Tibial artery (tissue), 4 donors: ENCODE measurements around the gene PTCH1.

Experiments
- DNase-seq, 2 donors: peaks; one replicate each; pipeline ENCODE4 v3.0.0-alpha.2; 2019
- H3K27ac ChIP-seq, 2 donors: fragments of 200-600 bp; sonication (generic) in 1 of 2; 1 replicate in 1 of 2; 2 replicates in 1 of 2; pipeline ENCODE4 v1.5.1; 2018 to 2019; ENCODE audit warnings: mild to moderate bottlenecking in 1 of 2
- H3K27me3 ChIP-seq, 2 donors: fragments of 200-600 bp; sonication (generic) in 1 of 2; one replicate each; pipeline versions ENCODE4 v1.5.1 to v1.6.0; 2016 to 2019
- H3K36me3 ChIP-seq, 3 donors: fragments of 200-600 bp; sonication (generic) in 2 of 3; one replicate each; pipeline ENCODE4 v1.5.1; 2016 to 2019; ENCODE audit warnings: mild to moderate bottlenecking in 2 of 3
- H3K4me1 ChIP-seq, 4 donors: fragments of 200-600 bp; sonication (generic) in 2 of 4; 1 replicate in 3 of 4; 2 replicates in 1 of 4; pipeline ENCODE4 v1.5.1; 2016 to 2019
- H3K4me3 ChIP-seq, 2 donors: fragments of 200-600 bp; sonication (generic) in 1 of 2; 1 replicate in 1 of 2; 2 replicates in 1 of 2; pipeline ENCODE4 v1.5.1; 2018 to 2019; ENCODE audit warnings: mild to moderate bottlenecking in 2 of 2
- H3K9me3 ChIP-seq, 3 donors: fragments of 200-600 bp; sonication (generic) in 1 of 3; one replicate each; pipeline ENCODE4 v1.5.1; 2016 to 2019
- intact Hi-C: fragments of 100-400 bp; cut with DNase I; formaldehyde crosslinking; loops from one replicate; pipeline ENCODE4 v1.15.0; 2023; ENCODE audit warnings: low total_unique reads
- TF ChIP-seq, protein P1 (sequence below), 2 experiments: fragments of 200-600 bp in 1 of 2; fragments of 450-650 bp in 1 of 2; IDR thresholded peaks; one replicate each; pipeline ENCODE4 v1.5.1; 2017 to 2019; ENCODE audit warnings: antibody characterized with exemption in 2 of 2, mild to moderate bottlenecking in 1 of 2, moderate library complexity in 1 of 2

PTCH1 gene

DNA sequence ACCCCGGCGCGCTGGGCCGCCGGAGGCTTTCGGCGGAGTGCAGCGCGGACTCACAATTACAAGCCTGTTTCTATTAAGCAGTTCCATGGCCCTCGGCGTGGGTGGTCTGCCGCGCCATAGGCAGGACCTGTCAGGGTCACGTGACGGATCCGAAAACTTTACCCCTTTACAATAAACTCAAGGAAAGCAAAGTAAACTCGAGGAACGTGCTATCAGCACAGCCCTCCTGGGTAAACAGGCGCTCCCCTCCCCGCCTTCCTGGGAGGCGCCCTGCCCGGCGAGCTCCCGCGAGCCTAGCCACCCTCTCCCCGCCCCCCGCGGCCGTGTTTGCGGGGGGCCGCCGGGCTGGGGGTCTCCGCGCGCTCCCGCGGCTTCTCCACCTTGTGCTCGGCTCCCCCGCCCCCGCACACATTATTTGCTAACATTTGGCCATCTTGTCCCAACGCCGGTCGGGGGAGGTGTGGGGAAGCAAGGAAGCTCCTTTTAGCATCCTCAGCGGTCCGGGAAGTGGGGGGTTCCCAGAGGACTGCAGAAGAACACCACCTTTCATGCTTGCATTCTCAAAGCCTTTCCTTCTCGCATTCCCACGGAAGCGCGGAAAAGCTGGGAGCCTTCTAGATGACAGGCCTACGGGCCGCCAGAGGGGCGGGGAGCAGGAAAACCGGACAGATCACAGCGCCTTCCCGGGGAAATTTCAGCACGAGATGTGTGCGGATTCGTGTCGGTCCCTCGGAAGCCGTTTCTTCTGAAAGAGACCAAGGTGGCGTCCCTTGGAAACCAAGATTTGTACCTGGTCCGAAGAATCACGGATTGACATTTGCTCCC is at the start of gene PTCH1:
Gene PTCH1, minus strand, starts transcription at position 238 of the 825 bp plus-strand sequence.
- Histone ChIP-seq H3K4me1 (peaks cover 0 to 17% (median 14%) of the 10 kb centered on the region in 4 donors), H3K4me3 (peak within 1 kb of the TSS; percentile 52 to 61), H3K9me3 (no peaks in the 10 kb centered on the region), H3K27ac (peak within 1 kb of the TSS; percentile 67 to 68), H3K36me3 (no peaks in the 10 kb centered on the region), H3K27me3 (no peaks in the 10 kb centered on the region)
- TF ChIP-seq, protein P1, sequence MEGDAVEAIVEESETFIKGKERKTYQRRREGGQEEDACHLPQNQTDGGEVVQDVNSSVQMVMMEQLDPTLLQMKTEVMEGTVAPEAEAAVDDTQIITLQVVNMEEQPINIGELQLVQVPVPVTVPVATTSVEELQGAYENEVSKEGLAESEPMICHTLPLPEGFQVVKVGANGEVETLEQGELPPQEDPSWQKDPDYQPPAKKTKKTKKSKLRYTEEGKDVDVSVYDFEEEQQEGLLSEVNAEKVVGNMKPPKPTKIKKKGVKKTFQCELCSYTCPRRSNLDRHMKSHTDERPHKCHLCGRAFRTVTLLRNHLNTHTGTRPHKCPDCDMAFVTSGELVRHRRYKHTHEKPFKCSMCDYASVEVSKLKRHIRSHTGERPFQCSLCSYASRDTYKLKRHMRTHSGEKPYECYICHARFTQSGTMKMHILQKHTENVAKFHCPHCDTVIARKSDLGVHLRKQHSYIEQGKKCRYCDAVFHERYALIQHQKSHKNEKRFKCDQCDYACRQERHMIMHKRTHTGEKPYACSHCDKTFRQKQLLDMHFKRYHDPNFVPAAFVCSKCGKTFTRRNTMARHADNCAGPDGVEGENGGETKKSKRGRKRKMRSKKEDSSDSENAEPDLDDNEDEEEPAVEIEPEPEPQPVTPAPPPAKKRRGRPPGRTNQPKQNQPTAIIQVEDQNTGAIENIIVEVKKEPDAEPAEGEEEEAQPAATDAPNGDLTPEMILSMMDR (IDR thresholded peaks at IDR 0.05), result no peak
- intact Hi-C loops, result loop anchor here (10.0 kb wide), 1 partner anchor 202 kb away; the partner anchor contains the start of gene FANCC
- peak in 1 of 2 donors; percentile 72 for DNase-seq

DNA sequence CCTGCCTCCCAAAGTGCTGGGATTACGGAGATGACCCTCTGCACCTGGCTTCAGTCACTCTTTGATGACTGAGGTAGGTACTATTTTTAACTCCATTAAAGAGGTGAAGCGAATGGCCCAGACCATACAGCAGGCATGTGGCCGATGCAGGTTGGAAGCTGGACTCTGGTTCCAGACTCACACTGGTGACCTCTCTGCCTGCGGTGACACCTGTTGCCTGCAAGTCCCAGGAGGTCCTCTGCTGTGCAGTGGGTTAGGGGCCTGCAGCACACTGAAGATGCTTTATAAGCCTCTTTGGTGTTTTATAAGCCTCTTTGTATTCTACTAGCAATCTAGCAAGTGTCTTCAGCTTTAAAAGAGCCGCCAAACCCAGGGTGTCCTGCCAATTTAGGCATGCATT is 49.2 kb upstream of the PTCH1 start:
- TF ChIP-seq, protein P1 (IDR thresholded peaks at IDR 0.05), result no peak
- Histone ChIP-seq H3K9me3 (no peaks in the 10 kb centered on the region), H3K36me3 (no peaks in the 10 kb centered on the region), H3K4me3 (no peak overlapping the region), H3K27me3 (peaks cover 0 to 33% of the 10 kb centered on the region in 2 donors), H3K27ac (no peak overlapping the region), H3K4me1 (peaks cover 0 to 16% (median 8%) of the 10 kb centered on the region in 4 donors)
- DNase-seq, result no peak
- intact Hi-C loops, result no loop called here

DNA sequence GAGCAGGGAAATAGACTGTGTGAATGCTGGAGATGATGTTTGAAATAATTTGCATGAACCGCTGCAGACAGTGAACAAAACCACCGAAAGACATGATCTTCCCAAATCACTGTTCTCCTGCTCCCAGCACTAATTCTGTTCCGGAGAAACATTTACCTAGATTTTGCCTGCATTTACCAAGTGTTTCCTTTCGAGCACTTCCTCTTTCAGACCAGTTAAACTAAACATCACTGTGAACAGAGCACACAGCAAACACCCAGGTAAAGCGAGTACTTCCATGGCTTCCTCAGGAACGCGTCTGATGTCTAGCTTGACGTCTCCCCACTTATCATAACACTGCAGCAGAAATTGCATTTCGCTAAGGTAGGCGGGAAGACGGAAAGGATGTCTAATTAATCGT is 45.1 kb upstream of the PTCH1 start:
- TF ChIP-seq, protein P1 (IDR thresholded peaks at IDR 0.05), result no peak
- H3K4me3 ChIP-seq, result no peak overlapping the region
- peaks cover 0 to 18% of the 10 kb centered on the region in 2 donors for H3K27me3 ChIP-seq
- no peaks in the 10 kb centered on the region for H3K4me1 ChIP-seq
- H3K27ac ChIP-seq, result no peak overlapping the region
- intact Hi-C loops, result loop anchor here (5.0 kb wide), 1 partner anchor 1040 kb away; no protein-coding TSS in a partner anchor
- no peaks in the 10 kb centered on the region for H3K36me3 ChIP-seq
- H3K9me3 ChIP-seq, result no peaks in the 10 kb centered on the region
- no peak for DNase-seq

DNA sequence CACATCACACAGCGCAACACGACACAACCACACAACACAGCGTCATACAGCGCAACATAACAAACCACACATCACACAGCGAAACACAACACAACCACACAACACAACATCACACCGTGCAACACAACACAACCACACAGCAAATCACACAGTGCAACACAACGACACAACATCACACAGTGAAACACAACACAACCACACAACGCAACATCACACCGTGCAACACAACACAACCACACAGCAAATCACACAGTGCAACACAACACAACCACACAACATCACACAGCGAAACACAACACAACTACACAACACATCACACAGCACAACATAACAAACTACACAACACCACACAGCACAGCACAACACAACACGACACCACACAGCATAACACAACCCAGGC is 40.4 kb upstream of the PTCH1 start:
- Histone ChIP-seq H3K4me3 (no peak overlapping the region), H3K9me3 (no peaks in the 10 kb centered on the region), H3K4me1 (no peaks in the 10 kb centered on the region), H3K36me3 (no peaks in the 10 kb centered on the region), H3K27ac (no peak overlapping the region), H3K27me3 (peaks cover 0 to 38% of the 10 kb centered on the region in 2 donors)
- TF ChIP-seq, protein P1 (IDR thresholded peaks at IDR 0.05), result no peak
- intact Hi-C loops, result no loop called here
- DNase-seq, result no peak

DNA sequence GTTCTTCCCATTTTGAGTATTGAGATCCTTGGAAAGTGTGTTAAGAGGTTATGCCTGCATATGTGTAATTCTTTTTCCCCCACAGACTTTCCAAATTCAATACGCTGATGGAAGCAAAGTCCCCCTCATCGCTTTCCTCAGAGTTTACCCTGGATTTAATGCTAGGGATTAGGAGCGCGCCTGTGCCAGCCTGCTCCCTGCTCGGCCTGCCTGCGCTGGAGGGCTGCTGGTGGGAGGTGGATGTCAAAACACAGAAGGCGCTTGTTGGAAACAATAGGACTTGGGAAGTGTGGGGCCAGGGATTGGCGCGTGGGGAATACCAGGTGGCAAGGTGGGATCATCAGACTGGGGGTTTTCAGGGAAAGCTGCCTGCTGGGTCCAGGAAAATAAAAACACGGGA is 39.8 kb upstream of the PTCH1 start:
- DNase-seq, result no peak
- Histone ChIP-seq H3K36me3 (no peaks in the 10 kb centered on the region), H3K4me1 (no peaks in the 10 kb centered on the region), H3K27ac (no peak overlapping the region), H3K9me3 (no peaks in the 10 kb centered on the region), H3K27me3 (peaks cover 0 to 41% of the 10 kb centered on the region in 2 donors), H3K4me3 (no peak overlapping the region)
- TF ChIP-seq, protein P1 (IDR thresholded peaks at IDR 0.05), result no peak
- intact Hi-C loops, result no loop called here
